ENCODE results near the gene DNAL4. TPM values are rescaled to one million over a fixed set of nuclear protein-coding genes. Genes with fewer than 3 reads are reported as not detected.

Gene DNAL4
- total and polyA plus RNA-seq, 2 experiments from 2014 or later: 39.7 to 42.3 TPM

GRCh38 chr22:38799265-38800002 is 5.5 kb upstream of the DNAL4 start:
- no peak for TF ChIP-seq CTCF (IDR thresholded peaks at IDR 0.05; ENCODE audit: low read depth, low read length)

GRCh38 chr22:38798496-38798895 is 4.6 kb upstream of the DNAL4 start:
- no peak for DNase-seq (ENCODE audit: low read depth in 1 of 2, low spot score in 1 of 2)
- peaks cover 5% of the 10 kb centered on the region for H3K4me1 ChIP-seq (ENCODE audit: low read depth)
- H3K27me3 ChIP-seq: peaks cover 61% of the 10 kb centered on the region
- no peaks in the 10 kb centered on the region for H3K36me3 ChIP-seq
- H3K27ac ChIP-seq: no peak overlapping the region
- H3K9me3 ChIP-seq (ENCODE audit: low read depth): no peaks in the 10 kb centered on the region
- no peak overlapping the region for H3K4me3 ChIP-seq
- no peak for TF ChIP-seq CTCF (IDR thresholded peaks at IDR 0.05; ENCODE audit: low read depth, low read length)

More at GRCh38 chr22:38799265-38800002, 5.5 kb upstream of the DNAL4 start:
- H3K27me3 ChIP-seq: peaks cover 61% of the 10 kb centered on the region
- no peak overlapping the region for H3K4me3 ChIP-seq
- no peak overlapping the region for H3K27ac ChIP-seq
- H3K4me1 ChIP-seq (ENCODE audit: low read depth): peaks cover 2% of the 10 kb centered on the region
- no peaks in the 10 kb centered on the region for H3K9me3 ChIP-seq (ENCODE audit: low read depth)
- DNase-seq (ENCODE audit: low read depth in 1 of 2, low spot score in 1 of 2): peak in 1 of 2 donors; percentile 85
- no peaks in the 10 kb centered on the region for H3K36me3 ChIP-seq

- H3K4me3 ChIP-seq: no peak overlapping the region
- no peaks in the 10 kb centered on the region for H3K36me3 ChIP-seq
- peaks cover 47% of the 10 kb centered on the region for H3K27me3 ChIP-seq
- no peak overlapping the region for H3K27ac ChIP-seq
- H3K4me1 ChIP-seq (ENCODE audit: low read depth): peaks cover 5% of the 10 kb centered on the region
- H3K9me3 ChIP-seq (ENCODE audit: low read depth): no peaks in the 10 kb centered on the region
- no peak for TF ChIP-seq CTCF (IDR thresholded peaks at IDR 0.05; ENCODE audit: low read depth, low read length)
- DNase-seq (ENCODE audit: low read depth in 1 of 2, low spot score in 1 of 2): peak in 1 of 2 donors; percentile 46
Observed at GRCh38 chr22:38796262-38796957, 2.5 kb upstream of the DNAL4 start.

GRCh38 chr22:38795569-38795968 is 1.6 kb upstream of the DNAL4 start:
- no peaks in the 10 kb centered on the region for H3K36me3 ChIP-seq
- no peaks in the 10 kb centered on the region for H3K9me3 ChIP-seq (ENCODE audit: low read depth)
- peaks cover 5% of the 10 kb centered on the region for H3K4me1 ChIP-seq (ENCODE audit: low read depth)
- no peak for DNase-seq (ENCODE audit: low read depth in 1 of 2, low spot score in 1 of 2)
- peaks cover 45% of the 10 kb centered on the region for H3K27me3 ChIP-seq
- TF ChIP-seq CTCF (IDR thresholded peaks at IDR 0.05; ENCODE audit: low read depth, low read length): no peak
- no peak overlapping the region for H3K27ac ChIP-seq
- no peak overlapping the region for H3K4me3 ChIP-seq

- Histone ChIP-seq H3K9me3 (ENCODE audit: low read depth) (no peaks in the 10 kb centered on the region), H3K27me3 (peaks cover 26% of the 10 kb centered on the region), H3K27ac (peak overlapping the region; percentile 68), H3K36me3 (no peaks in the 10 kb centered on the region), H3K4me1 (ENCODE audit: low read depth) (peaks cover 14% of the 10 kb centered on the region), H3K4me3 (peak overlapping the region; percentile 77)
- no peak for TF ChIP-seq CTCF (IDR thresholded peaks at IDR 0.05; ENCODE audit: low read depth, low read length)
- DNase-seq (ENCODE audit: low read depth in 1 of 2, low spot score in 1 of 2): peak in 1 of 2 donors; percentile 16
Observed at GRCh38 chr22:38793317-38793716, 626 bp downstream of the DNAL4 start.
